NCI-H1048 (cell line): ENCODE measurements around the gene MXD4.

Experiments used
- DNase-seq: peaks from one replicate; lab custom pipeline; 2025; lab: John Stamatoyannopoulos, UW

MXD4 gene

DNA sequence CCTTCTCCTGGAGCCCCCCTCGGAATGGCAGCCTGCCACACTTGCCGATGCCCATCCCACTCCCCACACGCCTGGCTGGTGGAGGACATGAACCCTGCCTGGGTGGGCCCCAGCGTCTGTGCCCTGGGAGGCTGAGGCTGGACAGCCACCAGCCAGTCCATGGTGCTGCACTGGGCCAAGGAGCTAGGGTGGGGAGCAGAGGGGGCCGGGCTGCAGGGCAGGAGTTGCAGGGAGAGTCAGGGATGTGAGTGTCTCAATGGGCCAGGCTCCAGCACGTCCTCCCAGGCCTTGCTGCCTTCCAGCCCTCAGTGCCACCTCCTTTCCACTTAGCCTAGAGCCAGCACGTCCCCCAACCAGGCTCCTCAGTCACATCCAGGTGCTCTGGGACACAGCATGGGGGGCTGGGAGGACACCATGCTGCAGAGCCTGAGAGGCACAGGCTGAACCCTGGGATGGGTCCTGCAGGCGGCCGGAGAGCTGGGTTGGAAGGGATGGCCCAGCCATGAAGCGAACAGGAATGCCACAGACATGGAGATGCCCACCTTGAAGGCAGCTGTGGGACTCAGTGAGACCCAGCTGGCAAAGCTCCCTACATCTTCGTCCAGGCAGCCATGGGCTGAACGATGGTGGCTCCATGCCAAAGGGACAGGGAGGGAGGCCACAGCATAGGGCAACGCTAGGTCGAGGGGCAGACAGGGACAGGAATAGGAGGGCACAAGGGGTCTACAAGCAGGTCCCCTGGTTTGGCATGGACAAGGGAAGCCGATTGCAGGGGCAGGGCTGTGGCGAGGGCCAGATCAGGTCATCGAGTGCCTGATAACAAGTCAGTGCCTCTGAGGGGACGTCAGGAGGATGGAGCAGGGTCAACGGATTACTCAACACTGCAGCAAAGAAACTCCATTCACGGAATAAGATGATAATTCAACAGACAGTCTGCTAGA lies 30.1 kb upstream of the MXD4 start:
- no peak for DNase-seq

DNA sequence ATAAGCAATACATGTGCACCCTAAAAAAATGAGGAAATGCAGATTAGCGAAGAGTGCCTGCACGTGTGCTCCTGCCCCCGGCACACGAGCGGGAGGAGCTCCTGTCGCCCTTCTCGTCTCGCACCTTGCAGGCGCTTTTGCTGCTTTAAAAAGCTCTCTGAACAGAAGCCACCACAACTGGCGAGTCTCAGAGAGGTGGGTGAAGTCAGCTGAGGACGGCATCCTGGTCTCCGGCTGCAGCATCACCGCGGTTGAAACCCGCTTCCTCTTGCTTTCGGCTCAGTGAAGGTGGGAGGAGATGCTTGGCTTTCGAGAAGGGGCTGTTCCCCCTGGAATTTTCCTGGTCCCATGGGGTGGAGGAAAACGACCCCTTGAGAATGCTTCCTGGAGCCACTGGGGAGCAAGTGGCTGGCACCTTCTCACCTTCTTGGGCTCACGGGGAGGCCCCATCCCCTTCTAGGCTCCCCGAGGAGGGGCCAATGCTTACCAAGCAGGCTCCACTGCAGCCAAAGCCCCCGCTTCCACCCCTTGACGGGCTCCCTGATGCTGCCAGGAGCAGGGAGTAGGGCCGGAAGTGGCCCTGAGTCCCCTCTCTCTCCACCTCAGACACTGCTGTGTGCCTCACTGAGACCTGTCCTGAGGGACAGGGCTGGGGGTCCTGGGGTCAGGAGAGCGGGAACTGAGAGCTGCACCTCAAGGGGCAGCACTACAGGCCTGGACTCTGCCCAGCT lies 29.2 kb upstream of the MXD4 start:
- DNase-seq, result no peak

DNA sequence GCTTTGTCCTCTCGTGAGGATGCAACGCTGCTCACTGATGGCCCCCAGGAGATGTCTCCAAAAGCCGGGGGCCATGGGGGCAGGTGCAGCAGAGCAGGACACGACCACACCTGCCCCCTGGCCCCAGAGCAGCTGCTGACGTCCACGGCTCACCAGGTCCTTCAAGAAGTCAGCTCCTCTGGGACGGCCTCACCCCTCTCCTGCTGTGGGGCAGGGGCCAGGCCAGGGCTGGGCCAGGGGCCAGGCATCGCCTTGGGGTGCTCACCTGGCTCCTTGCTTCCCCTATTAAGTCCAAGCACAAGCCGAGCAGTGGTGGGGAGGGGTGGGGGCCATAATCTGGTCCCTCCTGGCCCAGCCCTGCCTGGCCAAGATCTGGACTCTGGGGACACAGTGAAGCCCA lies 28.6 kb upstream of the MXD4 start:
- DNase-seq, result no peak

DNA sequence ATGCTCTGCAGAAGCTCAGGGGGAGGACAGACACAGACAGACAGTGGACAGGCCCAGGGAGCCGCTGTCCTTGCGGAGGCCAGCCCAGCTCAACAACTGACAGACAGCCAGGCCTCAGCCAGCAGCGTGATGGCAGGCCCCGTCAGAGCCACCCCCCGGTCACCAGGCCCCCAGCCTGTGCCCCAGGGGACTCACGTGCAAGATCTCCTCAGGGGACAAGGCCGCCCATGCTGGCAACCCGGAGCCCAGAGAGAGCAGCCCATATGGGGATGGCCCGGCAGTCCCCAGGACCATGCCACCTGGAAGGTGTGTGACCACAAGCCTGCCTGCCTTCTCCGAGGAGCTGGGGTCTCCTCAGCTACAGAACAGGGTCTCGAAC lies 28.0 kb upstream of the MXD4 start:
- DNase-seq, result no peak

DNA sequence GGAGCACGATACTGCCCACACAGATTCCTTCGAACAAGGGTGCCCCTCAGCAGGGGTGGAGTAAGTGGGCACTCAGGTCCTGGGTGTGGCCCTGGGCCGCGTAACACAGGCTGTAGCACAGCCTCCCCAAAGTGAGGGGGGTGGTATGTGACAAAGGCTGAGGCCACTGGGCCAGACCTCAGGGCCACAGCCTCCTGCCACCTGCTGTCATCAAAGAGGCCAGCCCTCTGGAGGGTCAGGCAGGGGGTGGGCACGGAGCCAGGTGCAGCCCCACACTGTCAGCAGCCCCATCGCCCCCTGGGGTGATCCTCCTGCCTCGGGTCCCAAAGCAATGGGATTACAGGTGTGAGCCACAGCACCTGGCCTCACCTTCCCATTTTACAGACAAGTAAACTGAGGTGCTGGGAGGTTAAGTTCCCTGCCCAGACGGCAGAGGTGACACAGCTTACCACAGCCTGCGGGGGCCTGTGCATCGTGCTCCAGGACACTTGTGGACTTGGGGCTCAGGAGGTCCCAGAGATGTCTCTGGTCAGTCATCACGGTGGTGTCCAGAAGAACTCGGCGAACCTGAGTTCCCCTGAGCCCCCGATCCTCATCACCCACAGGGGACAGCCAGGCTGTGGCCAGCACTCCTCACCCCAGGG lies 27.5 kb upstream of the MXD4 start:
- DNase-seq, result no peak

DNA sequence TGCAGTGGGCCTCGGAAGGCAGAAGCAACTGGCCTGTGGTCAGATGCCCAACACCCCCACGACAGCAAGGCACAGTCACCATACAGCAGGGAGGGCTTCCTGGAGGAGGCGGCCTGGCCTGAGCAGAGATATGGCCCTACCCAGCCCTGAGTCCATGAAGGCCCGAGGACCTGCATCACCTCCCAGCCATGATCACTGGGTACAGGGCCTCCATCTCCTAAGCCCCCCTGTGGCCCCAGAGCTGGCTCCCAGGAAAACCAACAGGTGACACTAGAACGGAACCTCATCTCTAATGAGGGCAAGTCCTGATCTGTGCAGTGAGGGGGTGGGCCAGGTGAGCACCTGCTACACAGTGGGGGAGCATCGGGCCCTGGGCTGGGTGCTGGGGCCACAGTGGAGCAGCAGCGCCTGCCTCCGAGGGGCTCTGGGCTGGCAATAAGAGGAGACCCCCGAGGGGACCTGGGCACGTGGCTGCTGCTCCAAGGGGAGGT lies 26.2 kb upstream of the MXD4 start:
- no peak for DNase-seq

DNA sequence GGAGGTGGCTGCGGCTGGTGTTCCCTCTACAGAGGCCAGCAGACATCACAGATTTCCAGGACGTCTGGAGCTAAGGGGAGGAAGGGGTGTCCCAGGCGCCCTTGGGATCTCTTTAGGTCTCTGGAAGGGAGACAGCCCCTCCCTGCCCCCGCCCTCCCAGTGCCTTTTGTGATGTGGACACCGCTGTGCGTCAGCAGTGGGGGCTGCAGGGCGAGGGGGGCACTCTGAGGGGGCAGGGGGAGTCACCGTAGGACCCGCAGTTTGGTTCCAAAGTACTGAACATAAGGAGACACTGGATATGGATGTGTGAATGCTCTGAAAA lies 25.6 kb upstream of the MXD4 start:
- no peak for DNase-seq

DNA sequence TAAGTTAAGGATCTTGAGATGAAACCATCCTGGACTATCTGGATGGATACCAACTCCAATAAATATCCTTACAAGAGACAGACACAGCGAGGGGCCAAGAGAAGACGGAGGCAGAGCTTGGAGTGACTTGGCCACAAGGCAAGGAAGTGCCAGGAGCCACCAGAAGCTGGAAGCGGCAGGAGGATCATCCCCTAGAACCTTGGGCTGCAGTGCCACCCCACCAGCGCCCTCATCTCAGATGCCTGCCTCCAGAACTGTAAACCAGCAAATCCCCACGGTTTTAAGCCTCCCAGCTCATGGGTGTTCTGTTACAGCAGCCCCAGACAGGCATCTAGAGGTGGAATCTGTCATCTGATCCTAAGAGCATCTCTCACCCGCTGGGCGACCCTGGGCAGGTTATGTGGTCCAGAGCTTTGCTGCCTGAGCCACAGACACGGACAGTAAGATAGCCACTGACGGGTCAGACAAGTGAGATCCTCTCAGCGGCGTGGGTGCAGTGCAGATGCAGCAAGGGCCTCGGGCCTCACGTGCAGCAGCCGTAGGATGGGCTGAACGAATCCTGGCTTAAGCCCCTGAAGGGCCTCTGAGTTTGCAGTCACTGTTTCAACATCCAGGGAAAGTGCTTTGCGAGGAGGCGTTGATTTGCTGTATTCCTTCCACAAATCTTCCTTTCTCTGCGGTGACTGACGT lies 25.1 kb upstream of the MXD4 start:
- DNase-seq, result no peak

DNA sequence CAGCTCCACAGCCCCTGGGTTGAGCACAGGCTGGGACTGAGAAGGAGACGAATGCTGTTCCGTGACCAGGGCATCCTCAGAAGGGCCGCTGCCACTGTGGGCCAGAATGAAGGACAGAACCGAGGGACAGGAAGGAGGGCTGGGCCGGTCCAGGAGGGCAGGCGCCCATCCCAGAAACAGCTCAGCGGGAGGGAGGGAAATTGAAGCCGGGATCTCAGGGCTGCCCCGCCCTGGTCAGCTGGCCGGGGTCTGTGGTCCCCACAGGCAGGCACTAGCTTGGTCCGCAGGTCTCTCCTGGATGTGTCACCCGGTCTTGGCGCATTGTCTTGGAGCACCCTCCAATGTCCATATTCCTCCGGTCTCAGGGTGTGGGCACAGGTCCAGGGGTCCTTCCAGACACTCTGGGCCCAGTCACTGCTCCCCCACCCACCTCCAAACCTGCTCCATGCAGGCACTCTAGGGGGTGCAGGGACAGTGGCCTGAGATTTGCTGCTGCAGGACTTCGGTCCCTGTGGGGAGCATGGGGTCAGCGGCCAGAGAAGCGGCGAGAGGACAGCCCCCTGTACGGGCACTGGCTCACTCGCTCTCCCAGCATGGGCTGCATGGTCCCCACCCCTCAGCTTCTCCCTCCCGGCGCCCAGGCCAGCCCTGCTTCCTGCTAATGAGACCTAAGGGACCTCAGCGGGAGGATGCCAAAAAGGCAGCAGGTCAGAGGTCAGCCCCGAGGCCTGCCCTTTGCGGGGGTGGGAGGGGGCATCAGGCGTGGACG lies 23.9 kb upstream of the MXD4 start:
- DNase-seq, result no peak

DNA sequence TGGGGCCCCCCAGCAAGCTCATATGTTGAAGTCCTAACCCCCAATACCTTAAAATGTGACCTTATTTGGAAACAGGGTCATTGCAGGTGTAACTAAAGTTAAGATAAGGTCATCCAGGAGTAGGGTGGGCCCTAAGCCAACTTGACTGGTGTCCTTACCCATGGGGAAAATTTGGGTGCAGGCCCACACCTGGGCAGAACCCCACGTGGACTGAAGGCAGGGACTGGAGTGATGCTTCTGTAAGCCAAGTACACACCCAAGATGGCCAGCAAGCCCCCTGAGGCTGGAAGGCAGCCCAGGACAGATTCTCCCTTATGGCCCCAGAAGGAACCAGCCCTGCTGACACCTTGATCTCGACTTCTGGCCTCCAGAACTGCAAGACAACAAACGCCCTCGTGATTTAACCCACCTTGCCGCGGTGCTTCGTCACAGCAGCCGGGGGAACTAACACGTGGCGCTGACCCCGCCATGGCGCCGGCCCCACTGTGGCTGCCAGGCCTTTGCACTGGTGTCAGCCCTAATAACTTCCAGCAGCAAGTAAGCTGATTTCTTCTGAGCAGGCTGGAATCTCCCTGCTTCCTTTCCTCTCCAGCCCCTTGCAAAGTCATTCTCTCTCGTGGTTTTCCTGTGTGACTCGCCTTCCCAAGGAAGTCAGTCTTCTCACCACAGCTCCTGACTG lies 23.2 kb upstream of the MXD4 start:
- DNase-seq, result no peak

DNA sequence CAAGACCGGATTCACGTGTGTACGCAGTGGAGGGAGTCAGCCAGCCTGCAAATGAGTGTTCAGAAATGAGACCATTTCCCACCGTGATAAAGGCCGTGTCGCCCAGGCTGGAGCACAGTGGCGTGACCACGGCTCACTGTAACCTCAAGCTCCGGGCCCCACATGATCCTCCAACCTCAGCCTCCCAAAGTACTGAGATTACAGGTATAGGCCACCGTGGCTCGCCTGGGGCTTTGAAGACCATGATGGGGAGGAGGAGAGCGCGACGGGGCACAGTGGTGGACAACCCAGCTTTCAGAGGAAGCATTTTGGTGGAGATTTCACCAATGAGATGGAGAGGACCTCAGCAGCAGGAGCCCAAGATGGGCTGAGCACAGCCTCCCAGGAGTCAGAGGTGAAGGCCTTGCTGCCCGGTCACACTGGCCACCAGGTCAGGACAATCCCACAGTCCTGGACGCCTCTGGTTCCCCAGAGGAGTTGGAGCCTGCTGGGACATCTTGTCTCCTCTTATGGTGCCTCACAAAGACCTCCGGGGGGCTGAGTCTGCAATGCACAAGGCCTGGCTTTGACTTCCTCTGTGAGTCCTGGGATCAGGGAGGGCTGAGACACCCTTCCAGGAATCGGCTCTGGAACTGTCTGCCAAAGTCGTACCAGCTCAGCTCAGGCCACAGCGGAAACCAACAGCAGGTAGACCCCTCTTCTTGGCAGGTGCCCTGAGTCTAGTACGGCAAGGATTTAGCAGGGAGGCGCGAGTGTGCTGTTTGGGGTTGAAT lies 22.4 kb upstream of the MXD4 start:
- DNase-seq, result no peak

DNA sequence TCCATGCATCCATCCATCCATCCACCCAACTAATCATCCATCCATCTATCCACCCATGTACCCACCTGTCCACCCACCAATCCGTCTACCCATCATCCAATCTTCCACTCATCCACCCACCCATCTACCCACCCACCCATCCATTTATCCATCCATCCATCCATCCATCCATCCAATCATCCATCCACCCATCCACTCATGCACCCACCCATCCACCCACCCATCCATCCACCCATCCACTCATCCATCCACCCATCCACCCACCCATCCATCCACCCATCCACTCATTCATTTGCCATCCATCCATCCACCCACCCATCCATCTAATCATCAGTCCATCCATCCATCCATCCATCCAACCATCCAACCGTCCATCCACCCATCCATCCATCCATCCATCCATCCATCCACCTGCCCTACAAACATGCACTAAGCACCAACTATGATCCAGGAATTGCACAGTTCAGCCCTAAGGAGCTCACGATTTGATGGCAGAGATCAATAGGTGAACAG lies 21.3 kb upstream of the MXD4 start:
- no peak for DNase-seq

DNA sequence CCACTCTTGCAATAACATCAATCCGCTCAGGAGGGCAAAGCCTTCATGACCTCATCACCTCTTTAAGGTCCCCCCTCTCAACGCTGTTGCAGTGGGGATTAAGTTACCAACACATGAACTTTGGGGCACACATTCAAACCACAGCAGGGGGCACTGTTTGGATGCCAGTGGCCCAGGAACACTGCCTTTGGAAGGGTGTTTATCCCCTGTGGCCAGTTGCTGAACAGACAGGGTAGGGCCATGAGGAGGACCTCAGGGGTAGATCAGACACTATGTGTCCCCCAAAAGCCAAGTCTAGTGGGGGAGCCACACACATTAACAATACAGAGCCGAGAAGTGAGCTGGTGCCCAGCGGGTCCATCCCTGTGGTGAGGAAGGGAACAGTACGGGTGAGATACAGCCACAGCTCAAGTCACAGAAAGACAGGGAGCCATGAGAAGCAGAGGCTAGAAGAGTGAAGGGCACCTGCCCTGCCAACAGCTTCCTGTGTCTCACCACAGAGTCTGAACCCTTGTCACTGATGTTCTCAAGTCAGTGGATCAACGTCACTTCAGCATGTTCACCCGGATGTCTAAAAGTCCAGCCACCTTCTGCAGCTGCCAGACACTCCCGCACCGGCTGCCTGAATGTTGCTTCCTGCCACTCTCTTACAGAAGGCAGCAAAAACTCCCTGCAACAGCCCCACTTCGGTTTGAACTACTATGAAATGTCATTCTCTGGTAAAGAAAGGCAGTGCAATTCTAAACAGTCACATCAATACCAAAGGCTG lies 19.9 kb upstream of the MXD4 start:
- no peak for DNase-seq

DNA sequence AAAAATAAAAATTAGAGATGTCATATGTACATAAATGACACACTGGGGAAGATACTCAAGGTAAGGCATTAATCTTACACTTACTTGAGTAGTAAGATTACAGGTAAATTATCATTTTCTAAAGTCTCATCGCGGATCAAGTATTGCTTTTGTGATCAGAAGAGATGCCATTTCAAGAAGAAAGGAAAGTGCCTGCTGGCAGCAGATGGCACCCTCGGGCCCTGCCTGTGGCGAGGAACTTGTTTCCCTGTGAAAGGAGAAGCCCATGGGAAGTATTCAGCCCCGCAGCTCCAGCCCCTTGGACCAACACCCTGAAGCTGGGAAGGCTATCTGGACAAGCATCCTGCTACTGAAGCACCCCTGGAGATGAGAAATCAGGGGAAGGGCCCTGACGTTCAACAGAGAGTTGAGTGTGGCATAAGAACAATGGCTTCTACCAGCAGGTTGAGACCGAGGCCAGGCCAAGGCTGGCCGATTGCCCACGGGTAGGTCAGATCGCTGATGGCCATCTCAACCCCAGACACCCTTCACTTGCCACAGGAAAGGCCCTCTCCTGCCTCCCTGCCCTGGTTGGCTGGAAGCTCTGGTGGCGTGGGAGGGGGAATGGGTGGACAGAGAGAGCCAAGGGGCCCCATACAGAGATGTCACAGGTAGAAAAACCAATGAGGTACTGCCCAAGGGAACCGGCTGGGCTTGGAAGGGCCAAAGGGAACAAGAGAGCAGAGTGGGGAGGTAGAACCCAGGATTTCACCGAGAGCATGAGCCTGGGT lies 18.8 kb upstream of the MXD4 start:
- no peak for DNase-seq

DNA sequence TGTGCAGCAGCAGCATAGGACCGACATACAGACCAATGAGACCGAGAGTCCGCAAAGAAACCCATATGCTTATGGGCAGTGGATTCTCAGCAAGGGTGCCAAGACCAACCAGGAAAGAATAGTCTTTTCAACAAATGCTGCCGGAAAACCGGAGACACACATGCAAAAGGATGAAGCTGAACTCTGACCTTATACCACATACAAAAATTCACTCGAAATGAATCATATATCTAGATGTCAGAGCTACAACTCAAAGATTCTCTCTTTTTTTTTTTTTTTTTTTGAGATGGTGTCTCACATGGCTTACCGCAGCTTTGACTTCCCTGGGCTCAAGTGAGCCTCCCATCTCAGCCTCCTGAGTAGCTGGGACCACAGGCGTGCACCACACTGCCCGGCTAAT lies 16.0 kb upstream of the MXD4 start:
- no peak for DNase-seq

DNA sequence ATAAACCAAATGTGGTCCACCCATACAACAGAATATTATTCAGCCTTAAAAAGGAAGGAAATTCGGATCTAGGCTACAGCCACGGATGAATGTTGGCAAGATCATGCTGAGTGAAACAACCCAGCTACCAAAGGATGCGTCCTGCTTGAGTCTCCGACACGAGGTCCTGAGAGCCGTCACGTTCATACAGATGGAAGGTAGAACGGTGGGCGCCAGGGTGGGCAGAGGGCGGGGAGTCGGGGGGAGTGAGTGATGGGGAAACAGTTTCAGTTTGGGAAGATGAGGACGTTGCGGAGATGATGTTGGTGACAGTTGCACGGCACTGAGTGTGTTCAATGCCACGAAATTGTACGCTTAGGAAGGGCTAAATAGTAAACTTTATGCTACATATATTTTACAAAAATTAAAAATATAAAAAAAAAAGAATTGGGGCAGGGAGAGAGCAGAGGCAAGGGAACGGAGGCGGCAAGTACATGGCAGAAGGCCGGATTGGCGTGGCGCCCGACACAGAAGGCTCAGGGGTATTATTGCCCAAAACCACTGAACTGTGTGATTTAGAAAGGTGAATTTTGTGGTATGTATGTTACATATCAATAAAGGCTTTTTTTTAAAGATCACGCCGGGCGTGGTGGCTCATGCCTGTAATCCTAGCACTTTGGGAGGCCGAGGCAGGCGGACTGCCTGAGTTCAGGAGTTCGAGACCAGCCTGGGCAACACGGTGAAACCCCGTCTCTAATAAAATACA lies 14.8 kb upstream of the MXD4 start:
- no peak for DNase-seq

DNA sequence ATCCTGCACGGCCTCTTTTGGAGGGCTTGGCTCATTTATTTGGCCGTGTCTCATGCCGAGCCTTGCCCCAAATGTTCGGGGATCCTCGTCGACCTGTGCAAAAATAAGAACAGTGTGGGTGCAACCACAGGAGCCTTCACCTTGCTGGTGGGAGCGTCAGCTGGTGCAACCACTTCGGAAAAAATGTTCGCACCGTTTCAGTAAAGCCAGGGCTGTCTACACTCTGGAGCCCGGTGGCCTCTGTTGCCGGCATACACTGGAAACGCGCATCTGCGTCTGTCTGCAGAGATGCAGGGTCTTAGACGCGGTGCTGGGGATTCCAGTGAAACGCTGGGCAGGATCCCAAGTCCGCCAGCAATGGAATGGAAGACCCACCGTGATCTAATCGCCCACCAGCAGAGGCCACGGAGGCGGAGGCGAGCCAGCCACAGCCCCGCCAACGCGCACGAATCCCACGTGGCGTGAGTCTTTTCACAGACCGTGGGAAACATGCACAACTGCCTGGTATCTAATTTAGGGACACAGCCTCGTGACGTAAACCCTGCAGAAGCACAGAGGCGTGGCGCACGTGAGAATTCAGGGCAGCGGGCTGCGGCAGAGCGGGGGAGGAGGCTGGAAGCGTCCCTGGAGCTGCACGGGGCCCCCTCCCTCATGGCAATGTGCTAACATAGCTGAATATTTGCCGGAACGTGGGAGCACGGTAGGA lies 13.8 kb upstream of the MXD4 start:
- no peak for DNase-seq
